OCI-M2 (cell line): ENCODE data around the gene DENND1C.
A peak's percentile ranks its signal among the peaks of the same experiment; 100 is the strongest.

Experiments
- DNase-seq: peaks from one replicate; lab custom pipeline; 2025; ENCODE audit not compliant: unreplicated experiment; lab: John Stamatoyannopoulos, UW

DENND1C gene

DNA sequence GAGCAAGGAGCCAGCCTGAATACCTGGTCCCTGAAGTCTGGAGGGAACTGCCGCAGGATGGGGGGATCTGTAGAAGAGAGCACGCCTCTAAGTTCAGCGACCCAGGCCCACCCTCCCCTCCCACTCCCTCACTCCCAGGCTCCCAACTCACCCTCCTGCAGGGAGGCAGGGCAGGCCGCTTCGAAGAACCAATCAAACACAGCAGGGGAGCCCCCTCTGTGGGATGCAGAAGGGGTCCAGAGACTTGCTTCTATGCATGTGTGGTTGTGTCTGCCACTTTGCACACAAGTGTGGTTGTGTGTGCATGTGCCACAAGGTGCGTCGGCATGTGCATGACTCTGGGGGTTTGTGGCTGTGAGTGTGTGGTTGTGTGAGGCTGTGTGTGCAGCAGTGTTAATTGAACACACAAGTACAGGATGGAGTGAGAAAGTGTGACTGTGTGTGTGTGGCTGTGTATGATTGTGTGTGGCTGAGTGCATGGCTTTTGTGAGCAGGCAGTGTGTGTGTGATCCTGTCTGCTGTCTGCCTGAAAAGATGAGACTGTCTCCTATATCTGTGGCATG, 1.7 kb downstream of the DENND1C start:
- DNase-seq, result no peak

DNA sequence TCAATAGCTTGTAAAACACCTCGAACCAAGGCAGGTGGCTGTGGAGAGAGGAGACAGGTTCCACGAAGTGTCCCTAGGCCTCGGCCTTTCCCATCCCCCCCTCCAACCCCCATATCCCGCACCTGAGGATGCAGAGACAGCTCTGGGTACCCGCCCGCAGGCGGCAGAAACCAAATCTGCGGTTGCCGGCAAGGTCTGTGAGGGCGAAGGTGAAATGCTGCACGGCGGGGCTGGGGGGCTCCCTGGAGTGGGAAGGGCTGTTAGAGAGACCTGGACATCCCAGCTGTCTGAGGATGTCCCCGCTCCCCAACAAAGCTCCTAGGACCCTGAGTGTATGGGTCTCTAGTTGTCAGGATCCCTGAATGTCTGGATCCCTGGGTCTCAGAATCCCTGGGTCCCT, 2.8 kb downstream of the DENND1C start:
- no peak for DNase-seq

DNA sequence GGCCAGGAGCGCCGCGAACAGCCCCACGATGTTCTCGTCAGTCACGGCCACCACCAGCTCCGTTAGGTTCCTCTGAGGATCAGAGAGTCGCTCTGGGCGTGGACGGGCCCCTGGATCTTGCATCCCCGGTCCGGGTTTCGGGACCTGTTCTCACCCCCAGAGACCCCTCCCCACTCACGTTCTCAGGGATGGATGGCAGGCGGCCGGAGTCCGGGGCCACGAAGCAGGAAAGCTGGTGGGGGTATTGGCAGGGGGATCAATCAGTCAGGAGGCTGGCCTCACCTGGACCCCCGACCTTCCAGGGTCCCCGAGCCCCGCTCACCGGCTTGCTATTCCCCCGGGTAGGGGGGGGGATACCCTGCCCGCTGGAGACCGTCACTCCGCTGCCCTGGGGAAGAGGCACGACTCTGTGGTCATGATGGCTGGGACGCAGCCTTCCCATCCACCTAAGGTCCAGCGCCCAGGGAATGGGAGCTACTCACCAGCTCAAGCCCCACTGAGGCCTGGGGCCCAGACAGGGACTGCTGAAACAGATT, 4.6 kb downstream of the DENND1C start:
- DNase-seq, result no peak

DNA sequence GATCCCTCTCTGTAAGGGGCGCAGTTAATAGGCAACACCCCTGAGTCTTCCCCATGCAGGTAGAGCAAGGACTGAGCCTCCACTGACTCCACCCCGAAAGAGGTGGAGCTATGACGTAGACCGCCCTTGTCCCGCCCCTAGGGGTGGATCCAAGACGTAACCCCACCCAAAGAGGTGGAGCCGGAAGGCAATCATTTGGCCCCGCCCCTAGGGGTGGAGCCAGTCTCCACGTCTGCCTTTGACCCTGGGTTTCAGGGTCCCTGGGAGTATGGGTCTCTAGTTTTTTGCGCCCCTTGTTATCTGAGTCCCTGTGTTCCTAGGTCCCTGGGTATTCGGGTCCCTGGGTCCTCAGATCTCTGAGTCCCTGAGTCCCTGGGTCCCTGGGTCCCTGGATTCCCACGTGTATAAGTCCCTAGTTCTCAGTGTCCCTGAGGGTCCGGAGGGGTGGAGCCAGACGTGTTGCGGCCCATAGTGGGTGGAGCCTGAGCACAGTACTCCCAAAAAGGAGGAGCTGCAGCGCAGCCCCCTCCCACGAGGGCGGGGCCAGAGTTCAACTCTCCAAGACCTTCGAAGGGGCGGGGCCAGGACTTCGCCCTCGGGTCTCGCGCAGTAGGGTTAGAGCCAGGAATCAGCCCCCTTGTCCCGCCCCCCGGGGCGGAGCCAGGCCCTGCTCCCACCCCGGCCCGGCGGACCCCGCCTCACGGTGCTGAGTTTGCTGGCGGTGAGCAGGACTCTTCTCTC, 5.3 kb downstream of the DENND1C start:
- DNase-seq, result no peak

DNA sequence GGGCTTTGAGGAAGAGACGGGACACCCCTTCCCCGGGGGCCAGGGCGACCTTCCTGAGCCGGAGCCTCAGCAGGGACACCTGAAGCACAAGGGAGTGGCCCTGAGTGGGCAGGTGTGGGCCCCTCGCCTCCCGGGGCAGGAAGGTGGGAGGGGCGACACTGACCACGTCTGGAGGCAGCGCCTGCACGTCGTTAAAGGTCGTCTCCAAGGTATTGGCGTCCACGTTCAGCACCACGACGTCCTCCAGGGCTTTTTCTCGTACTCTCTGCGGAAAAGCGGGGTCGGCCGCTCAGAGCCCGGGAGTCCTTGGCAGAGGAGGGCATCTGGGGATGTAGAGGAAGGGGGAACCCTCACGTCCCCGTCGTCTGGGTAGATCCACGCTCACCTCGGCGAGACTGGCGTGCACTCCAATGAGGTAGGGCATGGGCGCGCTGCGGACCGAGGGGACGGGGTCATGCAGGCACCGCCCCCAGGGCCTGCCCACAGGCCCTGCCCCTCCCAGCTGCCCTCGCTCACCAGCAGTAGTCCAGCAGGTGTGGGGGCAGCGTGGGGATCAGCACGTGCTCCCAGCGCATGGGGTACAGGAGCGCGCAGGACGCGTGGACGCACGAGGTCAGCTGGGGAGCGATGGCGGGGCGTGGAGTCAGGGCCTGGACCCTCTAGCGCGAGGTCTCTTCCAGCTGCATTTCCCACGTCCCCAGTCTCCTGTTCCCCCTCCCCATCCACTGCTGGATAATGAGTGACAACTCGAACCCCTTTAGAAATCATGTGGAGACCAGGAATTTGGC, 6.1 kb downstream of the DENND1C start:
- no peak for DNase-seq

DNA sequence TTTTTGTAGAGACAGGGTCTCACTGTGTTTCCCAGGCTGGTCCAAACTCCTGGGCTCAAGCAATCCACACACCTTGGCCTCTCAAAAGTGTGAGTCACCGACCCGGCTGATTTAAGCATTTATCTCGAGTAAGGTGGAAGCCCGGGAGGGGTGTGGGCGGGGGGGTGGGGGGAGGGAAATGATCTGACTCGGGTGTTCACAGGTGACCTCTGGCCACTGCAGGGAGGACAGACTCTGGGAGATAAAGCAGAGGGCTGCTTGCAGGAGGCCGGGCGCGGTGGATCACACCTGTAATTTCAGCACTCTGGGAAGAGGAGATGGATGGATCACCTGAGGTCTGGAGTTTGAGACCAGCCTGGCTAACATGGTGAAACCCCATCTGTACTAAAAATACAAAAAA, 7.9 kb downstream of the DENND1C start:
- no peak for DNase-seq

DNA sequence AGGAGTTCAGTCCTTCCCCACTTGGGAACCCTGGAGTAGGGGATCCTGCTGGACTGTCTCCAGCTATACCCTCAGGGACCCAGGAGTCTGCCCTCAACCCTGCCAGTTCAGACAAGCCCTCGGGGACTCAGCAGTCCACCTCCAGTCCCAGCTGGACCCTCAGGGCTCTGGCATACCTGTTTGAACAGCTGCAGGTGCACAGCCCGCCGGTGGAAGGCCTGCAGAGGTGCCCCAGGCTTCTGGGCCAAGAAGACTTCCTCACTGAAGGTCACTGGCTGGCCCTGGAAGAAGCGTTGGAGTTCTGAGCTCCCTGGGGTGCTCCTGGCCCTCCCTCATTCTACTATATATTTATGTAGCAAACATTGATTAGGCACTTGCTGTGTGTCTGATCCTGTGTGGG, 8.9 kb downstream of the DENND1C start:
- no peak for DNase-seq

DNA sequence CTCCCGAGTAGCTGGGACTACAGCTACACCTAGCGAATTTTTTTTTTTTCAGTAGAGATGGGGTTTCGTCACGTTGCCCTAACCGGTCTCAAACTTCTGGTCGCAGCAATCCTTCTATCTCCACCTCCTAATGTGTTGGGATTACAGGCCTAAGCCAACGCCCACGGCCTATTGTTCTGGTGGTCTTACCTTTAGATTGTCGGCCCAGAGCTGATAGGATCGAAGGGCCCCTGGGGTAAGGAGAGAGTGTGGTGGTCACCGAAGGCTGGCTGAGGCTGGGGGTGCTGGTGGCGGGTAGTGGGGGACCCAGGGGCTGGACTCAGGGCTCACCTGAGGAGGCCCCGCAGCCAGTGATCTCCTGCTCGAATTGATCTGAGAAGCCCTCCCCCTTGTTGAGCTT, 10.5 kb downstream of the DENND1C start:
- DNase-seq, result no peak

DNA sequence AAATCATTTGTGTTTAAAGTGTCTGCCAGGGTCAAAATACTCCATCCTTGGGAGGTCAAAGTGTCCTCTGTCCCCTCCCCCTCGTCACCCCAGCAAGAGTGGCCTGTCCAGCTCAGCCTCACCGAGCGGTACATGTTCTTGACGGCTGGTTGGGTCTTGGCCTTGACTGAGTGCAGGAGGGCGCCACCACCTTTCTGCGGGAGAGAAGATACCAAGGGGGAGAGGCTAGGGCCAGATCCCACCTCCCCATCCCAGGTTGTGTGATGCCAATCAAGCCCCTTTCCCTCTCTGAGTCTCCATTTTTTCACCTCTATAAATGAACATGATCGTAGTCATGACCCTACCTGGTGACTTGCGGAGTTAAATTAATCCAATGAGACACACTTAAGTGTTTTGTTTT, 11.4 kb downstream of the DENND1C start:
- no peak for DNase-seq

DNA sequence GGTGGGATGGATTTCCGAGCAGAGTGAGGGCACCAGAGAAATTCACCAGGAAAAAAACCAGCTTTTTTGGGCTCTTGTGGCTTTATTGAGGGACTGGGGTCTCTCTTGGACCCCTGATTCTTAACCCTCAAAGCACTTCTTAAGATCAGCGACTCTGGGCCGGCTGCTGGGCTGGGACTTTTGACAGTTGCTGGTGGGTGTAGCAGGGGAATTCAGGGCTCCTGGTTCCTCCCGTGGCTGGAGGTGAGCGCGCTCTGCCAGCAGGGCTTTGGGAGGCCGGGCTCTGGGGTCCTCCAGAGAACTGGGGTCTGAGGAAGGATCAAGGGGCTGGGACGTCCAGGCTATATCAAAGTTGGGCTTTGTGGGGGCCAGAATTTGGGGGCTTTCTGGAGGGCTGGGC, 14.2 kb downstream of the DENND1C start:
- DNase-seq, result no peak

DNA sequence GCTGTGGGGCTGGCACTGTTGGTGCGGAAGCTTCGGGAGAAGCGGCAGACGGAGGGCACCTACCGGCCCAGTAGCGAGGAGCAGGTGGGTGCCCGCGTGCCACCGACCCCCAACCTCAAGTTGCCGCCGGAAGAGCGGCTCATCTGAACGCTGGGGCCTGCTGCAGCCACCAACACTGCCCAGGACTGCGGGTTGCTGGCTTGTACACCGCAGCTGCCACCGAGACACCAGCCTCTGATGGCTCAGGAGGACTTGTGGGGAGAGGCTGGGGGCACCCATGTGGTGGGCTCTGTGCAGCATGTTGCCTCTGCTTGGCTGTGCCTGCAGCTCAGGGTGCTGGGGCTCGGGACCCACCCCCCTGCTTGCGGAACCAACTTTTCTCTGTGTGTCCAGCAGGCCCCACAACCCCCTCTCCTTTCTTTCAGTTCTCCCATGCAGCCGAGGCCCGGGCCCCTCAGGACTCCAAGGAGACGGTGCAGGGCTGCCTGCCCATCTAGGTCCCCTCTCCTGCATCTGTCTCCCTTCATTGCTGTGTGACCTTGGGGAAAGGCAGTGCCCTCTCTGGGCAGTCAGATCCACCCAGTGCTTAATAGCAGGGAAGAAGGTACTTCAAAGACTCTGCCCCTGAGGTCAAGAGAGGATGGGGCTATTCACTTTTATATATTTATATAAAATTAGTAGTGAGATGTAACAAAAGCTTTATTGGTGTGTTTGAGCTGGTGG, 14.9 kb downstream of the DENND1C start:
- no peak for DNase-seq

DNA sequence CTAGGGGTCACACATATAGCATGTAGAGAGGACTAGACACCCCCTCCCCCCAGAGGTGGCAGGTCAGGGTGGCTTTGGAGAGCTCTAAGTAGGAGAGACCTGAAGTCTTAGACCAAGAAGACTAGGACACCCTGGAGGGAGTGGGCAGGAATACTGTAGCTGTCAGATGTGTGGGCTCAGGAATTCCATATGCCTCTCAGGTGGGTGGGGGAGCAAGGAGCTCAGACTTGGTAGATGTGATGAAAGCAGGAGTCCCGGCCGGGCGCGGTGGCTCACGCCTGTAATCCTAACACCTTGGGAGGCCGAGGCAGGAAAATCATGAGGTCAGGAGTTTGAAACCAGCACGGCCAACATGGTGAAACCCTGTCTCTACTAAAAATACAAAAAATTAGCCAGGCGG, 15.9 kb downstream of the DENND1C start:
- DNase-seq, result no peak

DNA sequence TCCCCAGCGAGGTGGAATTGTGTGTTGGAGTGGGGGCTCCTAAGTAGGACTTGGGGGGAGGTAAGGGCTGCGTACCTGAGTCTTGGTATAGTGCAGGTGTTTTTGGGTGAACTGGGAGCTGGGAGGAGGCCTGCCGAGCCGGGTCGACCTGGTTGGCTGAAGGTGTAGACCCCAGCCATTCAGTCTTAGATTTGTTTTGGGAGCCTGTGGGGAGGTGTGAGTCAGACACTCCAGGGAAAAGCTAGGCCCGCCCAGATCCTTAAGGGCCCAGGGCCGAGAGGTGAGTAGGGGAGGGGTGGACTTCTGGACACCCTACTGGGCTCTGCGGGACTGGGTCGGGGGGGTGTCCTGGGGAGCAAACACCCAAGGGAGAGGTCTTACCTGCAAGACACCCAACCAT, 16.6 kb downstream of the DENND1C start:
- DNase-seq, result no peak

DNA sequence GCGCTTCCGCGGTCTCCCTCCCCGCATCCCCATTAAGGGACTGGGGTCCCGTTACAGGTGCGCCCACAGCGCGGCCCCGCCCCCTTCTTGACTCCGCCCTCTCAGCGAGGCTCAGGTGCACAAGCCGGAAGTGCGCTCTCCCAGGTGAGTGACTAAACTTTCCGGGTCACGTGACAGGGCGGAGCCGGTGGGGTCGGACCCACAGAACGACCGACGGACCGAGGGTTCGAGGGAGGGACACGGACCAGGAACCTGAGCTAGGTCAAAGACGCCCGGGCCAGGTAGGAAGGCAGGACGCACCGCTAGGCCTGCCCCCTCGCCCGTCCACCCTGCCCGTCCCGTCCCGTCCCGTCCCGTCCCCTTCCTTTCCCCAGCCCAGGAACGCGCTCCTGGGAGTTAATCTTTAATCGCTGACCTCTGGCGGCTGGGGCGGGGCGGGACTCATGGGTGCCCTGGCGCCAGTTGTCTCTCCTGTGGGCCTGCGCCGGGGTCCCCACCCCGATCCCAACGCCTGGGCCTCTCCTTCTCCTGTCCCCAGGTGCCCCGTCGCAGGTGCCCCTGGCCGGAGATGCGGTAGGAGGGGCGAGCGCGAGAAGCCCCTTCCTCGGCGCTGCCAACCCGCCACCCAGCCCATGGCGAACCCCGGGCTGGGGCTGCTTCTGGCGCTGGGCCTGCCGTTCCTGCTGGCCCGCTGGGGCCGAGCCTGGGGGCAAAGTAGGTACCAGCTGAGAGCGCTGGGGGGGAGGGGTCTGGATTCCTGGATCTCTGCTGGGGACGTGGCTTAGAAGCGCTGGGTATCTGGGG, 17.3 kb downstream of the DENND1C start, which contains the start of gene CRB3:
TSS of gene CRB3 (plus strand) at position 202 of the 804 bp plus-strand sequence. CDS start at position 633, 431 bp downstream.
- no peak for DNase-seq

DNA sequence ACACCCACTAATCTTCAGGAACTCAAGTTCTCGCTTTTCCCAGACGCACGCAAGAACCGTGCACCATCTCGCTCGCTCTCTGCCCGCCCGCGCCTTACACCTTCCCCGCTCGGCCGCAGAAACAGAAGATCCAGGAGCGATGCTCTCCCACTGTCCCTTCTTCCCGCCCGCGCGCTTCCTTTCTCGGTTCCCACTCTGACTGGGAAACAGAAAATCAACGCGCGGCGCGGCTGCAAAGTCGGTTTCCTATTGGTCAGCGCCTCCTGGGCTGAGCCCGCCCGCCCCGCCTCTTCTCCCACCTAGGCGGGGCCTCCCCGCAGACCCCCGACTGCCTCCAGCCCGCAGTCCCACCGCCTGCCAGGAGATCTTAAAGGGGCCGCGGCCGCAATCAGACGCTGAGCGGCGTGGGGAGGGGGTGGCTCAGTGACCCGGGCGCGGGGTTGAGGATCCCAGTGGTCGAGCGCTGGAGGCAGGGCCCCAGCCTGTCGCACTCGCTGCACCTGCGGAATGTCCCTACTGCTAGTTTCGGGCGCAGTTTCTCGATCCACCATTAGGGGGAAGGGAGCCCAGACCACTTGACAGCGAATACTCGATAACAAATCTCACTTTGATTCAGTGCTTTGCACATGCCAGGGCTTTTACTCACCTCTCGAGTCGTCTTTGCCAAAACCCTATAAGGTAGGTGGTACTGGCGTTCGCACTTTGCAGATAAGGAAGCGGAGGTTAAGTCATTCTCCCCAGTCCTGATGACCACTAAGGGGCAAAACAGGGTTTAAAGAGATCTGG, 21.3 kb downstream of the DENND1C start:
- DNase-seq, result peak; percentile 33

DNA sequence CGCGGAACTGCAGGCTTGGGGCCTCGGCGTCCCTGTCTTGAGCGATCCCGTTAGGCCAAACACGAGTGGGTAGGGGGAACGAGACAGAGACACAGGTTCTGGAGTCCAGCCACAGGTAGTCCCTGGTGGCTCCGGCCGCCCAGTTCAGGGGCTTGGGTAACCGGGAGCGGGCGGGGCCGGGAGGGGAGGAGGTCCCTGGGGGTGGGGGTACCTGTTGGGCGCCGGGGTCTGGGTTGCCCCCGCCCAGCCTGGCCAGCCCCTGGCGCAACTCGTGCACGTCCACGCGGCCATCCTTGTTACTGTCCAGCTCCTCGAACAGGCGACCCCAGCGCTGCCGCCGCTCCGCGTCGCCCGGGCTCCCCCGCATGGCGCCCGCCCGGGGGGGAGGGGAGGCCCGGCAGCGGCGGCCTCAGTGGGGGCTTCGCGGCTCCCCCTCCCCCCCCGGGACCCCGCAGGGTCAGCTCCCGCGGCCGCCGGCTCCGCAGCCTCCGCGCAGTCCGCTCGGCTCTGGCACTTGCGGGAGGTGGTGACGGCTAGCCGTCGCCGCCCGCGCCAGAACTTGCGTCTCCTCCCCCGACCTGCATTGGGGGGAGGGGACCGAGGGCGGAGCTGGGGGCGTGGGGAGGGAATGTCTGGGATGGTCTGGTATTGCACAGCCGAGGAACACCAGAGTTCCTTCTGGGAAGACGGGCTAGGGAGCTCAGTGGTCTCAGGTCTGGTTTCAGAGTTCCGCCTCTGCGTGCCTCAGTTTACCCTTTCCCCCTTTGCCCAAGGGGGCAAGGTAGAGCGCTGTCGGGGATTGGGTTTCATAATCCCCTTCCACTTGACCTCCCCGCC, 22.1 kb downstream of the DENND1C start, which contains the start of gene SLC25A23:
TSS of gene SLC25A23 (minus strand) at position 531 of the 837 bp plus-strand sequence. CDS start at position 367, 164 bp downstream.
- no peak for DNase-seq

DNA sequence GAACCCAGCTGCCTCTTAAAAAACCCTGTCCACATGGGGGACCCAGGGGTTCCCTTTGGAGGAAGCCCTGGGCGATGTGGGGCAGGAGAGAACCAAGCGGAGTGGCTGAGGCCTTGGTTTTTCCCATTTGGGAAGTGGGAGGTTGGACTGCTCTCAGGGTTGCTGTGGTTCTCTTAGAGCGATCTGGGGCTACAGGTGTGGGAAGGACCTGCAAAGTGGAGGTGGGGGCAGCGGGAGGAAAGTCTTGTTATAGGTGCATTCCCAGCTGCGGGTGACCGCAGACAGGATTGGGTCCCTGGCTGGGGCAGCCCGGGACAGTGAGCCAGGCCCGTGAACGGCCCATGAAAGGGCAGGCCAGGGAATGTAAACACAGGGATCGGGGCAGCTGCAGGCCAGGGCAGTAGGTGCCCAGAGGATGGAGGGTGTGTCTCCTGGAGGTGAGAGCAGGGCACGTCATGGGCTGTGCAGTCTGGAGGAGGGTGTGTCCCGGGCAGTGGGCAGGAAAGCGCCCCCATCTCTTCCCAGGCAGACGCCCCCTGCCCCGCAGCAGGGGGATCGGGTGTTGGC, 22.8 kb downstream of the DENND1C start:
- no peak for DNase-seq
